ENCODE results near the gene ARVCF. TPM values are rescaled to one million over a fixed set of nuclear protein-coding genes. Genes with fewer than 3 reads are reported as not detected.

ARVCF gene
- total RNA-seq, 4 donors from 2014 or later: 25.2 to 53.7 (median 38.1) TPM

- intact Hi-C loops (cut with DNase I; ENCODE audit: low total_unique reads): no loop called here
- no peak for DNase-seq (ENCODE audit: low spot score in 2 of 2)
These were observed 30.1 kb upstream of the ARVCF start for GRCh38 chr22:20046730-20047129.

GRCh38 chr22:20044495-20045151 is 28.0 kb upstream of the ARVCF start:
- intact Hi-C loops (cut with DNase I; ENCODE audit: low total_unique reads): no loop called here
- TF ChIP-seq CTCF (IDR thresholded peaks at IDR 0.05): no peak
- no peak for TF ChIP-seq POLR2A (IDR thresholded peaks at IDR 0.05)
- no peak overlapping the region for H3K4me3 ChIP-seq (ENCODE audit: low read depth, poor library complexity, severe bottlenecking)
- WGBS, 2 donors: 92 to 97% methylated on average over 10 of the region's 10 CpGs
- DNase-seq (ENCODE audit: low spot score in 2 of 2): no peak

More at GRCh38 chr22:20046730-20047129, 30.1 kb upstream of the ARVCF start:
- TF ChIP-seq POLR2A (IDR thresholded peaks at IDR 0.05) (no peak), CTCF (IDR thresholded peaks at IDR 0.05) (no peak)
- H3K4me3 ChIP-seq (ENCODE audit: low read depth, poor library complexity, severe bottlenecking): no peak overlapping the region
- WGBS, 2 donors: 81 to 90% methylated on average over 4 of the region's 4 CpGs

- no peak overlapping the region for H3K4me3 ChIP-seq (ENCODE audit: low read depth, poor library complexity, severe bottlenecking)
- TF ChIP-seq POLR2A (IDR thresholded peaks at IDR 0.05) (no peak), CTCF (IDR thresholded peaks at IDR 0.05) (no peak)
- intact Hi-C loops (cut with DNase I; ENCODE audit: low total_unique reads): no loop called here
- 56 to 77% methylated on average over 2 to 5 of the region's 7 CpGs for WGBS, 2 donors
- DNase-seq (ENCODE audit: low spot score in 2 of 2): no peak
These were observed 27.3 kb upstream of the ARVCF start for GRCh38 chr22:20043997-20044342.

GRCh38 chr22:20043057-20043996 is 26.7 kb upstream of the ARVCF start:
- TF ChIP-seq CTCF (IDR thresholded peaks at IDR 0.05) (no peak), POLR2A (IDR thresholded peaks at IDR 0.05) (no peak)
- no peak overlapping the region for H3K4me3 ChIP-seq (ENCODE audit: low read depth, poor library complexity, severe bottlenecking)
- intact Hi-C loops (cut with DNase I; ENCODE audit: low total_unique reads): no loop called here
- WGBS, 2 donors: 95% methylated on average over 25 to 26 of the region's 26 CpGs
- no peak for DNase-seq (ENCODE audit: low spot score in 2 of 2)

- no peak for DNase-seq (ENCODE audit: low spot score in 2 of 2)
- H3K4me3 ChIP-seq (ENCODE audit: low read depth, poor library complexity, severe bottlenecking): no peak overlapping the region
- intact Hi-C loops (cut with DNase I; ENCODE audit: low total_unique reads): no loop called here
- WGBS, 2 donors: 76 to 86% methylated on average over 6 to 7 of the region's 7 CpGs
- TF ChIP-seq POLR2A (IDR thresholded peaks at IDR 0.05) (no peak), CTCF (IDR thresholded peaks at IDR 0.05) (no peak)
These were observed 23.9 kb upstream of the ARVCF start for GRCh38 chr22:20040327-20041200.
